Thyroid gland (tissue), 4 donors: ENCODE measurements around the gene PLD4. TPM values are rescaled to one million over a fixed set of nuclear protein-coding genes. Genes with fewer than 3 reads are reported as not detected.
"Not testable (repeated sequence)": the region's sequence is repeated elsewhere in the genome, so short reads cannot be mapped to it uniquely, and the experiment has no call there.

ENCODE experiments used
- DNase-seq, 2 donors: peaks; one replicate each; pipeline ENCODE4 v3.0.0-alpha.2; 2019
- H3K27ac ChIP-seq, 3 donors: fragments of 200-600 bp; sonication (generic); 1 replicate in 2 of 3; 2 replicates in 1 of 3; pipeline ENCODE4 v1.5.1; 2016 to 2019; ENCODE audit warnings: mild to moderate bottlenecking in 1 of 3, moderate library complexity in 1 of 3
- H3K27me3 ChIP-seq: fragments of 200-600 bp; sonication (generic); one replicate; pipeline ENCODE4 v1.5.1; 2019
- H3K36me3 ChIP-seq, 2 donors: fragments of 200-600 bp; sonication (generic); one replicate each; pipeline ENCODE4 v1.5.1; 2016 to 2019
- H3K4me1 ChIP-seq, 2 donors: fragments of 200-600 bp; sonication (generic); one replicate each; pipeline ENCODE4 v1.5.1; 2017 to 2019
- H3K4me3 ChIP-seq, 3 donors: fragments of 200-600 bp; sonication (generic); replicated peaks in 1 of 3; 1 replicate in 2 of 3; 2 replicates in 1 of 3; pipeline ENCODE4 v1.5.1; 2016; ENCODE audit warnings: mild to moderate bottlenecking in 1 of 3
- H3K9me3 ChIP-seq: fragments of 200-600 bp; sonication (generic); one replicate; pipeline ENCODE4 v1.5.1; 2017
- CTCF ChIP-seq, 6 experiments: fragments of 200-600 bp in 3 of 6; fragments of 450-650 bp in 3 of 6; sonication (generic) in 3 of 6; IDR thresholded peaks; one replicate each; pipeline ENCODE4 v1.5.1; 2016 to 2019; ENCODE audit warnings: antibody characterized with exemption in 6 of 6, mild to moderate bottlenecking in 2 of 6, inconsistent platforms in 1 of 6, moderate library complexity in 1 of 6
- POLR2A ChIP-seq, 2 donors: fragments of 450-650 bp; IDR thresholded peaks; one replicate each; pipeline ENCODE4 v1.6.1; 2017; ENCODE audit warnings: antibody characterized with exemption in 2 of 2, mild to moderate bottlenecking in 2 of 2, moderate library complexity in 1 of 2
- WGBS, 2 donors: methylation state at CpG; one replicate each; pipeline ENCODE4 v1.1.5; 2017; 5-methylcytosine and 5-hydroxymethylcytosine counted together
- intact Hi-C: fragments of 100-400 bp; cut with DNase I; formaldehyde crosslinking; loops from one replicate; pipeline ENCODE4 v1.15.1; 2023
- total RNA-seq, 4 donors: library from RNA; depleted of rRNA; stranded (reverse); fragments of >200 nt; gene quantifications; one replicate each; pipeline ENCODE4 v1.2.3, GENCODE V29; 2016

PLD4 gene
- total RNA-seq, 4 donors from 2014 or later: 0.13 to 0.33 TPM; not detected in 2

GRCh38 chr14:104940526-104941150 is 16.0 kb downstream of the PLD4 start:
- Histone ChIP-seq H3K4me1 (peaks cover 3 to 5% of the 10 kb centered on the region in 2 donors), H3K27me3 (no peaks in the 10 kb centered on the region), H3K9me3 (no peaks in the 10 kb centered on the region), H3K27ac (no peak overlapping the region), H3K4me3 (no peak overlapping the region), H3K36me3 (no peaks in the 10 kb centered on the region)
- no peak for TF ChIP-seq CTCF (IDR thresholded peaks at IDR 0.05)
- no peak for TF ChIP-seq POLR2A (IDR thresholded peaks at IDR 0.05)
- WGBS, 2 donors: 67 to 86% methylated on average over 2 to 3 of the region's 3 CpGs
- intact Hi-C loops: no loop called here
- no peak for DNase-seq

GRCh38 chr14:104941508-104942365 is 17.1 kb downstream of the PLD4 start:
- no peak for DNase-seq
- no peaks in the 10 kb centered on the region for H3K36me3 ChIP-seq
- 94% methylated on average over 18 to 20 of the region's 26 CpGs for WGBS, 2 donors

GRCh38 chr14:104942586-104942985 is 17.9 kb downstream of the PLD4 start:
- Histone ChIP-seq H3K4me3 (no peak overlapping the region), H3K27ac (no peak overlapping the region), H3K4me1 (no peaks in the 10 kb centered on the region), H3K27me3 (no peaks in the 10 kb centered on the region), H3K9me3 (no peaks in the 10 kb centered on the region), H3K36me3 (no peaks in the 10 kb centered on the region)
- no peak for DNase-seq
- 86 to 90% methylated on average over 9 to 15 of the region's 16 CpGs for WGBS, 2 donors
- TF ChIP-seq CTCF (IDR thresholded peaks at IDR 0.05) (no peak), POLR2A (IDR thresholded peaks at IDR 0.05) (no peak)
- intact Hi-C loops: no loop called here

More at GRCh38 chr14:104941508-104942365, 17.1 kb downstream of the PLD4 start:
- H3K27ac ChIP-seq: no peak overlapping the region
- H3K9me3 ChIP-seq: no peaks in the 10 kb centered on the region
- no peaks in the 10 kb centered on the region for H3K4me1 ChIP-seq
- H3K4me3 ChIP-seq: no peak overlapping the region
- intact Hi-C loops: no loop called here
- H3K27me3 ChIP-seq: no peaks in the 10 kb centered on the region
- TF ChIP-seq CTCF (IDR thresholded peaks at IDR 0.05) (no peak), POLR2A (IDR thresholded peaks at IDR 0.05) (no peak)

- H3K4me3 ChIP-seq, DNase-seq, H3K27ac ChIP-seq, intact Hi-C loops, H3K9me3 ChIP-seq, H3K36me3 ChIP-seq, H3K4me1 ChIP-seq, H3K27me3 ChIP-seq: not testable (repeated sequence)
- 89 to 93% methylated on average over 17 to 24 of the region's 29 CpGs for WGBS, 2 donors
Observed at GRCh38 chr14:104943216-104944015, 18.7 kb downstream of the PLD4 start.

- 95 to 100% methylated on average over 3 to 4 of the region's 6 CpGs for WGBS, 2 donors
- H3K9me3 ChIP-seq, H3K36me3 ChIP-seq, DNase-seq, H3K4me3 ChIP-seq, H3K27ac ChIP-seq, intact Hi-C loops, H3K27me3 ChIP-seq, H3K4me1 ChIP-seq: not testable (repeated sequence)
Observed at GRCh38 chr14:104944016-104944308, 19.3 kb downstream of the PLD4 start.

GRCh38 chr14:104944436-104945205 is 19.9 kb downstream of the PLD4 start:
- DNase-seq, H3K9me3 ChIP-seq, H3K27me3 ChIP-seq, H3K27ac ChIP-seq, H3K4me1 ChIP-seq, intact Hi-C loops, H3K4me3 ChIP-seq, H3K36me3 ChIP-seq: not testable (repeated sequence)
- WGBS, 2 donors: 94 to 95% methylated on average over 24 to 26 of the region's 29 CpGs

- H3K4me3 ChIP-seq, H3K4me1 ChIP-seq, H3K36me3 ChIP-seq, H3K27ac ChIP-seq, DNase-seq, H3K9me3 ChIP-seq, intact Hi-C loops, H3K27me3 ChIP-seq: not testable (repeated sequence)
- 87 to 94% methylated on average over 20 of the region's 20 CpGs for WGBS, 2 donors
Observed at GRCh38 chr14:104945266-104945665, 20.6 kb downstream of the PLD4 start.

GRCh38 chr14:104945986-104946965 is 21.6 kb downstream of the PLD4 start:
- H3K4me1 ChIP-seq, H3K9me3 ChIP-seq, H3K27me3 ChIP-seq, DNase-seq, H3K27ac ChIP-seq, H3K36me3 ChIP-seq, intact Hi-C loops, H3K4me3 ChIP-seq: not testable (repeated sequence)
- WGBS, 2 donors: 90 to 91% methylated on average over 29 to 37 of the region's 43 CpGs
